B cell (primary cell): ENCODE measurements around the gene PREX1. TPM values are rescaled to one million over a fixed set of nuclear protein-coding genes. Genes with fewer than 3 reads are reported as not detected.

Experiments used
- ATAC-seq: fragments of 200-7000 bp; cut with Tn5 transposase; one replicate; pipeline ENCODE4 v1.10.0; 2021; ENCODE audit warnings: low read depth, mild to moderate bottlenecking, moderate number of reproducible peaks, moderate library complexity
- CTCF ChIA-PET: fragments of 350-600 bp; sonication (Branson Sonifier 250); formaldehyde crosslinking; loops from one replicate; lab custom pipeline; 2021; ENCODE audit warnings: antibody characterized with exemption, inconsistent platforms; lab: Charles Lee
- POLR2A ChIA-PET: fragments of 350-600 bp; sonication (Branson Sonifier 250); formaldehyde crosslinking; loops from one replicate; lab custom pipeline; 2021; ENCODE audit warnings: antibody characterized with exemption; lab: Charles Lee
- DNase-seq: peaks from one replicate; pipeline ENCODE4 v3.0.0; 2013
- H2AFZ ChIP-seq: 2 replicates; pipeline ENCODE4 v1.6.1; 2012; ENCODE audit warnings: mild to moderate bottlenecking, low read depth, low read length; ENCODE audit not compliant: insufficient read depth, poor library complexity, severe bottlenecking
- H3K27ac ChIP-seq, 2 donors: 1 replicate in 1 of 2; 2 replicates in 1 of 2; pipeline ENCODE4 v1.5.1; 2012 to 2013; ENCODE audit warnings: low read length in 2 of 2, mild to moderate bottlenecking in 2 of 2, moderate library complexity in 1 of 2
- H3K27me3 ChIP-seq, 4 experiments: fragments of 200-600 bp in 1 of 4; sonication (generic) in 1 of 4; replicated peaks in 1 of 4; 1 replicate in 2 of 4; 2 replicates in 2 of 4; pipeline versions ENCODE4 v1.6.1 to v1.7.0; 2013 to 2016; ENCODE audit warnings: low read length in 3 of 4, mild to moderate bottlenecking in 2 of 4, mixed read lengths in 1 of 4, moderate library complexity in 1 of 4; ENCODE audit not compliant: insufficient read depth in 4 of 4, control insufficient read depth in 3 of 4; ENCODE audit errors: control extremely low read depth in 1 of 4
- H3K36me3 ChIP-seq, 2 experiments: replicated peaks in 1 of 2; 1 replicate in 1 of 2; 2 replicates in 1 of 2; pipeline versions ENCODE4 v1.6.1 to v1.7.1; 2013; ENCODE audit warnings: low read length in 1 of 2; ENCODE audit not compliant: insufficient read depth in 2 of 2, control insufficient read depth in 1 of 2; ENCODE audit errors: control extremely low read depth in 1 of 2, extremely low read depth in 1 of 2
- H3K4me1 ChIP-seq, 2 donors: fragments of 200-600 bp in 1 of 2; sonication (generic) in 1 of 2; 1 replicate in 1 of 2; 2 replicates in 1 of 2; pipeline versions ENCODE4 v1.5.1 to v1.6.1; 2013 to 2017; ENCODE audit warnings: low read length in 2 of 2; ENCODE audit not compliant: control insufficient read depth in 2 of 2, insufficient read depth in 2 of 2
- H3K4me2 ChIP-seq: replicated peaks from 2 replicates; pipeline ENCODE3; 2012; ENCODE audit warnings: mild to moderate bottlenecking, low read depth, low read length; ENCODE audit not compliant: poor library complexity, severe bottlenecking
- H3K4me3 ChIP-seq, 5 experiments: fragments of 200-600 bp in 1 of 5; sonication (generic) in 1 of 5; 1 replicate in 3 of 5; 2 replicates in 2 of 5; pipeline versions ENCODE4 v1.5.1 to v1.7.0; 2011 to 2016; ENCODE audit warnings: low read length in 4 of 5, mild to moderate bottlenecking in 4 of 5, low read depth in 2 of 5, control low read depth in 1 of 5, moderate library complexity in 1 of 5; ENCODE audit not compliant: insufficient read depth in 1 of 5; ENCODE audit errors: control extremely low read depth in 1 of 5, extremely low read depth in 1 of 5
- H3K79me2 ChIP-seq: fragments of 200-600 bp; sonication (generic); one replicate; pipeline ENCODE4 v1.6.0; 2016; ENCODE audit warnings: low read length; ENCODE audit not compliant: control insufficient read depth, insufficient read depth
- H3K9ac ChIP-seq: fragments of 200-600 bp; sonication (generic); 2 replicates; pipeline ENCODE4 v1.6.1; 2017; ENCODE audit warnings: mild to moderate bottlenecking, low read length, moderate library complexity
- H3K9me3 ChIP-seq, 3 donors: one replicate each; pipeline versions ENCODE4 v1.6.1 to v1.7.1; 2013; ENCODE audit warnings: low read length in 2 of 3; ENCODE audit not compliant: control insufficient read depth in 2 of 3, insufficient read depth in 1 of 3; ENCODE audit errors: control extremely low read depth in 1 of 3
- H4K20me1 ChIP-seq: 2 replicates; pipeline ENCODE4 v1.6.0; 2012; ENCODE audit warnings: mild to moderate bottlenecking, low read length; ENCODE audit not compliant: insufficient read depth, control insufficient read depth, poor library complexity, severe bottlenecking
- H3K27ac Mint-ChIP-seq: one replicate; pipeline ENCODE4 v1.8.0; 2021; ENCODE audit warnings: mixed read lengths
- H3K27me3 Mint-ChIP-seq: one replicate; pipeline ENCODE4 v1.8.0; 2021; ENCODE audit warnings: mixed read lengths
- H3K4me1 Mint-ChIP-seq: one replicate; pipeline ENCODE4 v1.8.0; 2021; ENCODE audit warnings: mixed read lengths
- H3K4me3 Mint-ChIP-seq: one replicate; pipeline ENCODE4 v1.8.0; 2021; ENCODE audit warnings: mixed read lengths
- H3K9me3 Mint-ChIP-seq: one replicate; pipeline ENCODE4 v1.8.0; 2022; ENCODE audit warnings: mixed read lengths; ENCODE audit not compliant: insufficient read depth
- CTCF ChIP-seq: fragments of 200-600 bp; IDR thresholded peaks from one replicate; pipeline ENCODE4 v1.8.0; 2022; ENCODE audit warnings: antibody characterized with exemption, mild to moderate bottlenecking
- EZH2 ChIP-seq: IDR thresholded peaks from 2 replicates; pipeline ENCODE4 v1.6.1; 2012; ENCODE audit warnings: borderline replicate concordance, low read depth, mild to moderate bottlenecking, moderate library complexity, low read length; ENCODE audit not compliant: insufficient read depth, poor library complexity, severe bottlenecking
- WGBS: methylation state at CpG from one replicate; pipeline ENCODE4 v1.1.5; 2013; ENCODE audit warnings: missing lambda C conversion rate; ENCODE audit not compliant: insufficient coverage; 5-methylcytosine and 5-hydroxymethylcytosine counted together
- intact Hi-C: fragments of 100-400 bp; cut with micrococcal nuclease; formaldehyde crosslinking; loops from one replicate; pipeline ENCODE4 v1.10.0; 2022
- polyA plus RNA-seq: library from polyadenylated mRNA; depleted of rRNA; stranded (reverse); fragments of >200 nt; gene quantifications from 2 replicates; pipeline ENCODE4 v1.2.3, GENCODE V29; 2012
- total RNA-seq, 2 donors: library from RNA; stranded (reverse); fragments of 120-200 nt in 1 of 2; gene quantifications; 1 replicate in 1 of 2; 2 replicates in 1 of 2; pipeline versions ENCODE4 v1.2.3 to v1.2.4, GENCODE V29; 2013 to 2022

The PREX1 gene
- total and polyA plus RNA-seq, 2 donors (not counting 1 experiment from before 2014, with no cell fraction given) = 79.1 to 99.4 TPM

DNA sequence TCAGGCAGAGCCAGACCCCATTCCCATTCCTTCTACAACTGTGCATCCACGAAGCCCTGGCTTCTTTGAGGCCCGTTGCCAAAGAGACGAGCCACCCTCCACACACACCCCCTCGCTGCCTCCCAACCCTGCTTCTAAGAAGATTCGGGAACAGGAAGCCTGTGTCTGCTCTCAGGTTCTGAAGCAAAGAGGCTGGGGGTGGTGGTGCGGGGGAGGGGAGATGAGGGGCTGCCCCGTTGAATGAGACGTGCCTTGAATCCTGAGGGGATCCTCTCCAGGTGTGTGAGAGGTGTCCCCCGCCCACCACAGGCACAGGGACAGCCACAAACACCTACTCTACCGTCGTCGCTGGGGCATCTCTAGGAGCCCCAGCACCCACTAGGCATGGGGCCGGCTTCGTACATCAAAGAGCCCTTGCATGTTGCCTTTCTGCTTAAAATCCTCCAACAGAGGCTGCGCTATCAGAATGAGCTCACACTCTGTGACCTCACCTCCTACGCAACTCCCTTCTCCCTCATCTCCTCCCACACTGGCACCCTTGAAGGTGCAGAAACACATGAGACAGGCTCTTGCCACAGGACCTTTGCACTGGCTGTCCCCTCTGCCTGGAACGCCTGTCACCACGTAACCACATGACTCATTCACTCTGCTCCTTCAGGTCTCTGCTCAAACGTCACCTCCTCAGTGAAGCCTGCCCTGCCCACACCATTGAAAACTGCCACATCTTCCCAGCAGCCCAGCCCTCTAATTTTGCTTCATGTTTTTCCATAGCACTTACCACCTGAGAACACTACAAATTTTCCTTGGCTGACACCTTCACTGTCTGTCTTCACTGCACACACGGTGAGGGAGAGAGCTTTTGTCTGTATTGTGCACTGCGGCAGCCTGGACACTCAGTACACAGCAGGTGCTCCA, 58.5 kb downstream of the PREX1 start:
- 57% methylated on average over 16 of the region's 21 CpGs for WGBS
- Mint-ChIP-seq H3K9me3 (peaks cover 2% of the 10 kb centered on the region), H3K27me3 (no peaks in the 10 kb centered on the region), H3K4me1 (peaks cover 80% of the 10 kb centered on the region), H3K27ac (peak overlapping the region; percentile 84), H3K4me3 (peak overlapping the region; percentile 54)
- H3K27ac ChIP-seq = peak overlapping the region; percentile 2 to 53
- DNase-seq (no peak), ATAC-seq (peak; percentile 18)
- H3K9ac ChIP-seq = no peak overlapping the region
- H3K4me2 ChIP-seq = peak overlapping the region; percentile 23
- no peaks in the 10 kb centered on the region for H3K27me3 ChIP-seq
- H4K20me1 ChIP-seq = peaks cover 96% of the 10 kb centered on the region
- H3K79me2 ChIP-seq = peaks cover 96% of the 10 kb centered on the region
- peaks cover 0 to 19% of the 10 kb centered on the region in 2 experiments for H3K36me3 ChIP-seq
- ChIA-PET POLR2A (interaction anchor here (0.6 kb wide), 2 partner anchors 28 to 57 kb away, joined by 3 to 9 read pairs; no protein-coding TSS in a partner anchor), CTCF (no interaction called here)
- no peak overlapping the region for H2AFZ ChIP-seq
- peaks cover 39 to 78% of the 10 kb centered on the region in 2 donors for H3K4me1 ChIP-seq
- no peak for TF ChIP-seq EZH2
- no peak for TF ChIP-seq CTCF
- peaks cover 0 to 12% (median 2%) of the 10 kb centered on the region in 3 donors for H3K9me3 ChIP-seq
- H3K4me3 ChIP-seq = no peak overlapping the region
- intact Hi-C loops = no loop called here
